H1 (cell line): ENCODE measurements around the gene CRTAP. TPM values are rescaled to one million over a fixed set of nuclear protein-coding genes. Genes with fewer than 3 reads are reported as not detected.

Experiments used
- CTCF ChIA-PET: fragments of 300-600 bp; sonication (Branson Sonifier 250); formaldehyde crosslinking; loops from one replicate; lab custom pipeline; 2021; ENCODE audit not compliant: partially characterized antibody; lab: Charles Lee
- POLR2A ChIA-PET: fragments of 300-600 bp; sonication (Branson Sonifier 250); formaldehyde crosslinking; loops from one replicate; lab custom pipeline; 2021; ENCODE audit warnings: inconsistent platforms; ENCODE audit not compliant: partially characterized antibody; lab: Charles Lee
- DNase-seq, 2 experiments: peaks; one replicate each; pipeline versions ENCODE4 v3.0.0 to v3.0.0-alpha.2; 2010 to 2022; ENCODE audit warnings: low spot score in 2 of 2, low read depth in 1 of 2, mixed read lengths in 1 of 2
- FAIRE-seq: peaks from 2 replicates; lab custom pipeline; 2011; peaks lifted over from hg19 to GRCh38; lab: Jason Lieb, UNC
- H2AFZ ChIP-seq: 2 replicates; pipeline ENCODE4 v1.8.1; 2012; ENCODE audit warnings: low read length, inconsistent platforms
- H2AK5ac ChIP-seq: 2 replicates; pipeline ENCODE4 v1.6.1; 2013; ENCODE audit warnings: low read depth, low read length
- H2BK120ac ChIP-seq: replicated peaks from 2 replicates; pipeline ENCODE3; 2013; ENCODE audit warnings: low read depth, low read length, inconsistent platforms
- H2BK12ac ChIP-seq: 2 replicates; pipeline ENCODE4 v1.6.1; 2013; ENCODE audit warnings: low read depth, low read length
- H2BK15ac ChIP-seq: 2 replicates; pipeline ENCODE4 v1.6.1; 2013; ENCODE audit warnings: low read length
- H2BK20ac ChIP-seq: 2 replicates; pipeline ENCODE4 v1.6.1; 2013; ENCODE audit warnings: low read length
- H2BK5ac ChIP-seq: 2 replicates; pipeline ENCODE4 v1.6.1; 2013; ENCODE audit warnings: low read depth, low read length
- H3K14ac ChIP-seq: 2 replicates; pipeline ENCODE4 v1.6.1; 2013; ENCODE audit warnings: inconsistent platforms; ENCODE audit not compliant: insufficient read length
- H3K18ac ChIP-seq: 2 replicates; pipeline ENCODE4 v1.6.1; 2013; ENCODE audit warnings: low read length; ENCODE audit errors: extremely low read depth
- H3K23ac ChIP-seq: 2 replicates; pipeline ENCODE4 v1.6.1; 2013; ENCODE audit warnings: inconsistent platforms; ENCODE audit not compliant: insufficient read length
- H3K23me2 ChIP-seq: 2 replicates; pipeline ENCODE4 v1.6.1; 2013; ENCODE audit warnings: low read depth, low read length
- H3K27ac ChIP-seq: 2 replicates; pipeline ENCODE4 v1.6.1; 2011; ENCODE audit warnings: low read depth, low read length, inconsistent platforms
- H3K27me3 ChIP-seq, 4 experiments: replicated peaks in 1 of 4; 1 replicate in 1 of 4; 2 replicates in 3 of 4; pipeline versions ENCODE4 v1.6.1 to v1.8.1; 2011 to 2013; ENCODE audit warnings: low read length in 3 of 4, mild to moderate bottlenecking in 3 of 4, inconsistent platforms in 2 of 4, mixed read lengths in 2 of 4, moderate library complexity in 1 of 4; ENCODE audit not compliant: control insufficient read depth in 3 of 4, insufficient read depth in 3 of 4; ENCODE audit errors: extremely low read depth in 1 of 4
- H3K36me3 ChIP-seq, 4 experiments: 2 replicates each; pipeline versions ENCODE4 v1.6.1 to v1.8.1; 2011 to 2013; ENCODE audit warnings: mild to moderate bottlenecking in 4 of 4, low read length in 3 of 4, moderate library complexity in 2 of 4, control low read depth in 1 of 4, inconsistent platforms in 1 of 4; ENCODE audit not compliant: insufficient read depth in 4 of 4, control insufficient read depth in 2 of 4
- H3K4ac ChIP-seq: replicated peaks from 2 replicates; pipeline ENCODE3; 2013; ENCODE audit warnings: low read length, low read depth, mixed read lengths, inconsistent platforms; ENCODE audit not compliant: insufficient read length
- H3K4me1 ChIP-seq, 4 experiments: replicated peaks in 1 of 4; 1 replicate in 1 of 4; 2 replicates in 3 of 4; pipeline versions ENCODE4 v1.6.1 to v1.8.1; 2011 to 2013; ENCODE audit warnings: low read length in 3 of 4, inconsistent platforms in 2 of 4, mixed read lengths in 1 of 4; ENCODE audit not compliant: insufficient read depth in 4 of 4, control insufficient read depth in 3 of 4
- H3K4me2 ChIP-seq, 2 experiments: 2 replicates each; pipeline versions ENCODE4 v1.6.1 to v1.8.1; 2011 to 2013; ENCODE audit warnings: low read depth in 2 of 2, low read length in 2 of 2, control low read depth in 1 of 2, inconsistent platforms in 1 of 2, mild to moderate bottlenecking in 1 of 2; ENCODE audit not compliant: insufficient read depth in 1 of 2
- H3K4me3 ChIP-seq, 4 experiments: fragments of 200-600, 300-600 bp in 1 of 4; sonication (generic), shearing (Covaris generic), sonication (Bioruptor Twin) in 1 of 4; 2 replicates each; pipeline versions ENCODE4 v1.5.1 to v1.8.1; 2011 to 2016; ENCODE audit warnings: low read length in 4 of 4, low read depth in 3 of 4, control low read depth in 2 of 4, inconsistent platforms in 2 of 4, mild to moderate bottlenecking in 2 of 4, mixed read lengths in 1 of 4, moderate library complexity in 1 of 4; ENCODE audit not compliant: insufficient read depth in 2 of 4; ENCODE audit errors: extremely low read depth in 1 of 4
- H3K56ac ChIP-seq: replicated peaks from 2 replicates; pipeline ENCODE3; 2013; ENCODE audit warnings: low read depth, mild to moderate bottlenecking, mixed read lengths, low read length, inconsistent platforms; ENCODE audit not compliant: insufficient read length
- H3K79me1 ChIP-seq: 2 replicates; pipeline ENCODE4 v1.6.1; 2013; ENCODE audit warnings: low read depth, low read length, control low read depth
- H3K79me2 ChIP-seq, 2 experiments: 2 replicates each; pipeline versions ENCODE4 v1.6.1 to v1.8.1; 2012 to 2013; ENCODE audit warnings: low read length in 2 of 2, mild to moderate bottlenecking in 2 of 2, inconsistent platforms in 1 of 2; ENCODE audit not compliant: insufficient read depth in 2 of 2, control insufficient read depth in 1 of 2
- H3K9ac ChIP-seq, 4 experiments: replicated peaks in 1 of 4; 1 replicate in 1 of 4; 2 replicates in 3 of 4; pipeline versions ENCODE4 v1.6.1 to v1.8.1; 2011 to 2013; ENCODE audit warnings: low read depth in 3 of 4, low read length in 3 of 4, control low read depth in 2 of 4, mild to moderate bottlenecking in 2 of 4, moderate library complexity in 2 of 4, inconsistent platforms in 1 of 4; ENCODE audit errors: extremely low read depth in 1 of 4
- H3K9me3 ChIP-seq, 2 experiments: 2 replicates each; pipeline versions ENCODE4 v1.6.1 to v1.8.1; 2012 to 2013; ENCODE audit warnings: mild to moderate bottlenecking in 2 of 2, moderate library complexity in 2 of 2, control low read depth in 1 of 2, inconsistent platforms in 1 of 2, low read depth in 1 of 2, low read length in 1 of 2, mixed read lengths in 1 of 2; ENCODE audit not compliant: insufficient read depth in 2 of 2
- H4K20me1 ChIP-seq, 2 experiments: replicated peaks in 1 of 2; 2 replicates each; pipeline versions ENCODE3 to v1.8.1; 2011 to 2013; ENCODE audit warnings: inconsistent platforms in 2 of 2, low read length in 2 of 2, mild to moderate bottlenecking in 1 of 2; ENCODE audit not compliant: insufficient read depth in 2 of 2, control insufficient read depth in 1 of 2
- H4K5ac ChIP-seq: 2 replicates; pipeline ENCODE4 v1.6.1; 2013; ENCODE audit warnings: low read length, low read depth, mixed read lengths, inconsistent platforms; ENCODE audit not compliant: insufficient read length
- H4K8ac ChIP-seq: 2 replicates; pipeline ENCODE4 v1.8.0; 2013; ENCODE audit warnings: mild to moderate bottlenecking, moderate library complexity, low read length, inconsistent platforms; ENCODE audit not compliant: insufficient read depth; ENCODE audit errors: extremely low read depth
- H4K91ac ChIP-seq: replicated peaks from 2 replicates; pipeline ENCODE3; 2013; ENCODE audit warnings: low read length, mixed read lengths, inconsistent platforms; ENCODE audit not compliant: insufficient read length
- ASH2L ChIP-seq: fragments of 200-600, 300-600 bp; sonication (generic); IDR thresholded peaks from one replicate; pipeline ENCODE4 v1.7.1; 2017; ENCODE audit warnings: low read length
- BACH1 ChIP-seq: IDR thresholded peaks from 2 replicates; pipeline ENCODE4 v1.6.1; 2012; ENCODE audit warnings: low read length, improper control_type of control experiment
- BCL11A ChIP-seq, 2 experiments: IDR thresholded peaks; one replicate each; pipeline ENCODE4 v1.6.1; 2011; ENCODE audit warnings: low read depth in 2 of 2, low read length in 2 of 2, mild to moderate bottlenecking in 2 of 2
- CBX5 ChIP-seq: fragments of 300-800, 300-1000 bp; sonication (generic); IDR thresholded peaks from 2 replicates; pipeline ENCODE4 v1.7.1; 2016; ENCODE audit warnings: antibody characterized with exemption, low read length, low read depth
- CBX8 ChIP-seq: fragments of 300-800, 300-1000 bp; sonication (generic); IDR thresholded peaks from 2 replicates; pipeline ENCODE4 v1.7.1; 2016; ENCODE audit warnings: low read depth, low read length, borderline replicate concordance
- CREB1 ChIP-seq: IDR thresholded peaks from 2 replicates; pipeline ENCODE4 v1.6.1; 2012; ENCODE audit warnings: inconsistent platforms
- GTF2F1 ChIP-seq: IDR thresholded peaks from 2 replicates; pipeline ENCODE4 v1.6.1; 2012; ENCODE audit warnings: low read depth, low read length, improper control_type of control experiment, borderline replicate concordance
- HDAC2 ChIP-seq, 2 experiments: fragments of 300-600 bp in 1 of 2; sonication (generic) in 1 of 2; IDR thresholded peaks; 2 replicates each; pipeline ENCODE4 v1.6.1; 2011 to 2012; ENCODE audit warnings: low read depth in 2 of 2, low read length in 2 of 2, mild to moderate bottlenecking in 2 of 2, moderate library complexity in 2 of 2, borderline replicate concordance in 1 of 2, inconsistent platforms in 1 of 2
- JUN ChIP-seq: IDR thresholded peaks from 2 replicates; pipeline ENCODE4 v1.6.1; 2011; ENCODE audit warnings: low read depth, mild to moderate bottlenecking, improper control_type of control experiment, low read length
- JUND ChIP-seq: IDR thresholded peaks from 2 replicates; pipeline ENCODE4 v1.6.1; 2011; ENCODE audit warnings: mild to moderate bottlenecking, improper control_type of control experiment, low read length
- MAFK ChIP-seq: IDR thresholded peaks from 2 replicates; pipeline ENCODE4 v1.6.1; 2012; ENCODE audit warnings: low read depth, mild to moderate bottlenecking, improper control_type of control experiment, low read length
- NANOG ChIP-seq: IDR thresholded peaks from 2 replicates; pipeline ENCODE4 v1.6.1; 2011; ENCODE audit warnings: low read length, low read depth, mild to moderate bottlenecking, inconsistent platforms; ENCODE audit not compliant: insufficient read depth, poor library complexity, severe bottlenecking
- POLR2A ChIP-seq, 2 experiments: IDR thresholded peaks; 1 replicate in 1 of 2; 2 replicates in 1 of 2; pipeline ENCODE4 v1.6.1; 2011; ENCODE audit warnings: low read depth in 2 of 2, low read length in 2 of 2, mild to moderate bottlenecking in 2 of 2; ENCODE audit errors: control extremely low read depth in 1 of 2
- RXRA ChIP-seq: IDR thresholded peaks from 2 replicates; pipeline ENCODE4 v1.6.1; 2011; ENCODE audit warnings: low read depth, mild to moderate bottlenecking, low read length, moderate library complexity; ENCODE audit not compliant: insufficient read depth
- SRF ChIP-seq: IDR thresholded peaks from 2 replicates; pipeline ENCODE4 v1.6.1; 2011; ENCODE audit warnings: mild to moderate bottlenecking, low read depth, low read length, moderate library complexity
- WGBS, 2 experiments: shearing (Covaris generic) in 1 of 2; methylation state at CpG; one replicate each; pipeline versions ENCODE4 v1.1.6 to v1.1.7; 2013 to 2015; ENCODE audit warnings: low lambda C conversion rate in 2 of 2, mixed read lengths in 2 of 2, inconsistent platforms in 1 of 2, low coverage in 1 of 2, missing lambda C conversion rate in 1 of 2; ENCODE audit not compliant: insufficient replicate concordance in 2 of 2, insufficient coverage in 1 of 2, insufficient read length in 1 of 2; ENCODE audit errors: extremely low coverage in 1 of 2, missing lambda C conversion rate in 1 of 2; 5-methylcytosine and 5-hydroxymethylcytosine counted together
- polyA plus RNA-seq, 7 experiments: library from polyadenylated mRNA; depleted of rRNA in 3 of 7; stranded (reverse) in 5 of 7; unstranded in 2 of 7; fragments of >200 nt in 5 of 7; fragments of 200-250 nt in 2 of 7; gene quantifications; 1 replicate in 5 of 7; 2 replicates in 1 of 7; 4 replicates in 1 of 7; pipeline versions ENCODE4 v1.2.1 to v1.2.3, GENCODE V29; 2011 to 2013; ENCODE audit warnings: missing spikeins in 2 of 7, mixed read lengths in 2 of 7
- total RNA-seq: library from RNA; stranded (reverse); fragmentation: NEBNext Ultra II Directional; extraction: Animal tissue kit (Norgen Biotek cat#: 25700); gene quantifications from 2 replicates; pipeline ENCODE4 v1.2.1, GENCODE V29; 2021

The CRTAP gene
- total and polyA plus RNA-seq, 2 of the 8 experiments (the other 6 are each of a cell fraction or from before 2014, with no cell fraction given) = 159 to 188 TPM

GRCh38 chr3:33071946-33072345, 41.9 kb upstream of the CRTAP start:
- Histone ChIP-seq H2BK12ac (no peak overlapping the region), H4K5ac (no peak overlapping the region), H3K4me1 (peaks cover 0 to 2% (median 0%) of the 10 kb centered on the region in 4 experiments; a peak in 1 of 7 replicates), H2BK5ac (no peak overlapping the region), H3K56ac (no peak overlapping the region), H2BK120ac (no peak overlapping the region), H2AFZ (no peak overlapping the region), H4K20me1 (no peaks in the 10 kb centered on the region), H3K4me2 (no peak overlapping the region), H3K14ac (no peak overlapping the region), H3K79me1 (no peaks in the 10 kb centered on the region; the same call in 1 of the 2 replicates), H3K79me2 (no peaks in the 10 kb centered on the region), H3K36me3 (peaks cover 0 to 3% (median 1%) of the 10 kb centered on the region in 4 experiments; a peak in 3 of 8 replicates), H3K27ac (no peak overlapping the region), H2AK5ac (no peak overlapping the region), H4K8ac (no peak overlapping the region), H4K91ac (no peak overlapping the region), H3K23ac (no peak overlapping the region), H3K4ac (no peak overlapping the region), H3K4me3 (no peak overlapping the region), H3K23me2 (no peaks in the 10 kb centered on the region), H2BK15ac (no peak overlapping the region), H3K9me3 (no peaks in the 10 kb centered on the region), H3K18ac (no peak overlapping the region), H3K27me3 (no peaks in the 10 kb centered on the region), H3K9ac (no peak overlapping the region), H2BK20ac (no peak overlapping the region)
- ChIA-PET POLR2A (no interaction called here), CTCF (interaction anchor here (1.5 to 1.9 kb wide), 2 partner anchors 18 to 124 kb away, joined by 4 to 13 read pairs; no protein-coding TSS in a partner anchor)
- FAIRE-seq (no peak), DNase-seq (no peak)
- WGBS, 2 experiments = 94% methylated on average over 1 of the region's 1 CpG; no CpG with 5 or more reads in 1 of the 2 experiments
- TF ChIP-seq NANOG = no peak
- no peak for TF ChIP-seq CBX5
- no peak for TF ChIP-seq SRF
- no peak for TF ChIP-seq BCL11A (IDR thresholded peaks at IDR 0.05; ENCODE audit: low read depth in 2 of 2, low read length in 2 of 2)
- no peak for TF ChIP-seq MAFK
- no peak for TF ChIP-seq POLR2A (IDR thresholded peaks at IDR 0.05; ENCODE audit: control extremely low read depth in 1 of 2, low read depth in 2 of 2, low read length in 2 of 2)
- no peak for TF ChIP-seq GTF2F1
- no peak for TF ChIP-seq JUND
- no peak for TF ChIP-seq HDAC2 (IDR thresholded peaks at IDR 0.05; ENCODE audit: borderline replicate concordance in 1 of 2, low read depth in 2 of 2, low read length in 2 of 2)
- no peak for TF ChIP-seq CREB1
- no peak for TF ChIP-seq RXRA
- TF ChIP-seq JUN = no peak
- no peak for TF ChIP-seq BACH1
- TF ChIP-seq ASH2L = no peak
- TF ChIP-seq CBX8 = no peak
